Stomach (tissue), 9 donors: ENCODE measurements around the gene TNFRSF21. TPM values are rescaled to one million over a fixed set of nuclear protein-coding genes. Genes with fewer than 3 reads are reported as not detected.

Experiments
- DNase-seq, 2 donors: peaks; one replicate each; pipeline versions ENCODE4 v3.0.0 to v3.0.0-alpha.2; 2013 to 2019
- H3K27ac ChIP-seq, 5 donors: fragments of 200-600 bp in 4 of 5; sonication (generic) in 4 of 5; one replicate each; pipeline ENCODE4 v1.5.1; 2013 to 2019; ENCODE audit warnings: mild to moderate bottlenecking in 1 of 5, moderate library complexity in 1 of 5
- H3K27me3 ChIP-seq, 3 donors: fragments of 200-600 bp; sonication (generic); one replicate each; pipeline ENCODE4 v1.5.1; 2017 to 2019; ENCODE audit warnings: mixed run types in 1 of 3
- H3K36me3 ChIP-seq, 4 donors: fragments of 200-600 bp; sonication (generic); 1 replicate in 3 of 4; 2 replicates in 1 of 4; pipeline ENCODE4 v1.5.1; 2016 to 2019
- H3K4me1 ChIP-seq, 4 donors: fragments of 200-600 bp; sonication (generic); one replicate each; pipeline ENCODE4 v1.5.1; 2016 to 2019
- H3K4me3 ChIP-seq, 4 donors: fragments of 200-600 bp; sonication (generic) in 3 of 4; one replicate each; pipeline ENCODE4 v1.5.1; 2016 to 2019; ENCODE audit warnings: mild to moderate bottlenecking in 1 of 4
- H3K9me3 ChIP-seq, 4 donors: fragments of 200-600 bp; sonication (generic); one replicate each; pipeline ENCODE4 v1.5.1; 2016 to 2019
- EP300 ChIP-seq: sonication (generic); formaldehyde crosslinking; IDR thresholded peaks from one replicate; pipeline ENCODE4 v1.6.1; 2017; ENCODE audit warnings: antibody characterized with exemption
- POLR2A ChIP-seq, 4 donors: fragments of 450-650 bp; IDR thresholded peaks; one replicate each; pipeline ENCODE4 v1.6.1; 2016; ENCODE audit warnings: antibody characterized with exemption in 4 of 4, control low read depth in 2 of 4, mild to moderate bottlenecking in 1 of 4, moderate library complexity in 1 of 4
- POLR2AphosphoS5 ChIP-seq, 3 donors: sonication (generic); formaldehyde crosslinking; IDR thresholded peaks; one replicate each; pipeline ENCODE4 v1.6.1; 2016; ENCODE audit warnings: antibody characterized with exemption in 3 of 3
- WGBS, 5 donors: extraction: QIAGEN DNeasy Blood & Tissue Kit in 3 of 5; methylation state at CpG; one replicate each; pipeline versions ENCODE4 v1.1.5 to v1.1.7; 2013 to 2018; 5-methylcytosine and 5-hydroxymethylcytosine counted together
- intact Hi-C: fragments of 100-400 bp; cut with DNase I; formaldehyde crosslinking; loops from one replicate; pipeline ENCODE4 v1.15.1; 2023; ENCODE audit warnings: low total_unique reads
- polyA plus RNA-seq, 3 donors: library from polyadenylated mRNA; stranded (reverse); fragments of 200-250 nt; gene quantifications; one replicate each; pipeline ENCODE4 v1.2.3, GENCODE V29; 2013
- total RNA-seq, 5 donors: library from RNA; depleted of rRNA; stranded (reverse); fragments of >200 nt; gene quantifications; one replicate each; pipeline versions ENCODE4 v1.1.0 to v1.2.3, GENCODE V29; 2014 to 2016
- TF ChIP-seq, protein P1 (sequence below), 7 experiments: fragments of 450-650 bp in 4 of 7; fragments of 200-600 bp in 3 of 7; sonication (generic) in 3 of 7; IDR thresholded peaks; one replicate each; pipeline ENCODE4 v1.5.1; 2016 to 2019; ENCODE audit warnings: antibody characterized with exemption in 7 of 7, control low read depth in 2 of 7, mild to moderate bottlenecking in 1 of 7
- donor health status: healthy with polysubstance abuse.
- donor health status: Bipolar disorder and iron deficiency.
- donor health status: healthy.

The TNFRSF21 gene
- total and polyA plus RNA-seq, 8 donors, result 24.7 to 112 (median 41.3) TPM

DNA sequence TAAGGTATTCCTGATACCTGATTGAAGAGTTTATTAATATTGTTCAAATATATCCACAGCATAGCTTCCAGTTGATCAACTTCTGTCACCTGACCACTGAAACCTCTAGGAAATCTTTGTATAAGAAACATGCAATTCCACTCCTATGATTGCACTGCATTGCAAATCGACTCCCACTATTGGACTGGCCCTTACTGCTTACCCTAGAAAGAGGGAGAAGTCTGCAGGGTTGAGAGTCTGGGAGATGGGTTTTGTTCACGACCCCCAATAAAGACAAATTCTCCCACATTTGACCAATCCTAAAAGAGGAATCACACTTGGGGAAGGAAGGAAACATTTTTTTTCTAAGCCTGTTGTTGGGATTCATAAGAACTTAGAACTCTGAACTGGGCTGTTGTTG lies 43.7 kb downstream of the TNFRSF21 start:
- intact Hi-C loops, result no loop called here
- peaks cover 0 to 25% (median 7%) of the 10 kb centered on the region in 4 donors for H3K36me3 ChIP-seq
- no peak overlapping the region for H3K4me3 ChIP-seq
- H3K27me3 ChIP-seq, result no peaks in the 10 kb centered on the region
- TF ChIP-seq POLR2AphosphoS5 (IDR thresholded peaks at IDR 0.05) (no peak), EP300 (no peak), POLR2A (IDR thresholded peaks at IDR 0.05) (no peak)
- TF ChIP-seq, protein P1, sequence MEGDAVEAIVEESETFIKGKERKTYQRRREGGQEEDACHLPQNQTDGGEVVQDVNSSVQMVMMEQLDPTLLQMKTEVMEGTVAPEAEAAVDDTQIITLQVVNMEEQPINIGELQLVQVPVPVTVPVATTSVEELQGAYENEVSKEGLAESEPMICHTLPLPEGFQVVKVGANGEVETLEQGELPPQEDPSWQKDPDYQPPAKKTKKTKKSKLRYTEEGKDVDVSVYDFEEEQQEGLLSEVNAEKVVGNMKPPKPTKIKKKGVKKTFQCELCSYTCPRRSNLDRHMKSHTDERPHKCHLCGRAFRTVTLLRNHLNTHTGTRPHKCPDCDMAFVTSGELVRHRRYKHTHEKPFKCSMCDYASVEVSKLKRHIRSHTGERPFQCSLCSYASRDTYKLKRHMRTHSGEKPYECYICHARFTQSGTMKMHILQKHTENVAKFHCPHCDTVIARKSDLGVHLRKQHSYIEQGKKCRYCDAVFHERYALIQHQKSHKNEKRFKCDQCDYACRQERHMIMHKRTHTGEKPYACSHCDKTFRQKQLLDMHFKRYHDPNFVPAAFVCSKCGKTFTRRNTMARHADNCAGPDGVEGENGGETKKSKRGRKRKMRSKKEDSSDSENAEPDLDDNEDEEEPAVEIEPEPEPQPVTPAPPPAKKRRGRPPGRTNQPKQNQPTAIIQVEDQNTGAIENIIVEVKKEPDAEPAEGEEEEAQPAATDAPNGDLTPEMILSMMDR (IDR thresholded peaks at IDR 0.05), result no peak
- 74 to 90% (median 84%) methylated on average over 2 of the region's 2 CpGs for WGBS, 5 donors
- no peak overlapping the region for H3K27ac ChIP-seq
- peaks cover 0 to 56% (median 29%) of the 10 kb centered on the region in 4 donors for H3K4me1 ChIP-seq
- H3K9me3 ChIP-seq, result no peaks in the 10 kb centered on the region
- no peak for DNase-seq

DNA sequence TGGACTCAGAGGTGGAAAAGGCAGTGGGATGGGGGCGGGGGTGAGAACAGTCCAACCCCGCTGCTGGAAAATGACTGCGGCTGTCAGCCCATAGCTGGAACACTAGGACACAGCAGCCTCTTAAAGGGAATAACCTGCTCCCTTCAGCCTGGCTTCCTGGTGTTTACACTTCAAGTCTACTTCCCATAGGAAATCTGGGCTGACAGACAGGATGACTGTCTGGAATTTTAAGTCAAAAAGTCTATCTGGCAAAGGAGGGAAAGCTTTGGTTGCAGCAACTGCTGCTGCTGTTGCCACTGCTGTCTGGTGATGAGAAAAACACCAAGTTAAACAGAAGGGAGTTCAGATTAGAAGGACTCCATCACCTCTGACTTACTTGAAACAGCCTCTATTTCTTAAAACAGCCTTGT lies 44.9 kb downstream of the TNFRSF21 start:
- H3K4me1 ChIP-seq, result peaks cover 0 to 53% (median 24%) of the 10 kb centered on the region in 4 donors
- no peak for TF ChIP-seq POLR2A (IDR thresholded peaks at IDR 0.05)
- TF ChIP-seq POLR2AphosphoS5 (IDR thresholded peaks at IDR 0.05), result no peak
- TF ChIP-seq, protein P1 (IDR thresholded peaks at IDR 0.05), result no peak
- no peak for TF ChIP-seq EP300
- H3K9me3 ChIP-seq, result no peaks in the 10 kb centered on the region
- H3K27ac ChIP-seq, result no peak overlapping the region
- peaks cover 0 to 25% (median 5%) of the 10 kb centered on the region in 4 donors for H3K36me3 ChIP-seq
- no peak overlapping the region for H3K4me3 ChIP-seq
- 72 to 91% (median 80%) methylated on average over 3 of the region's 3 CpGs for WGBS, 5 donors
- intact Hi-C loops, result no loop called here
- H3K27me3 ChIP-seq, result no peaks in the 10 kb centered on the region
- peak in 1 of 2 donors; percentile 14 for DNase-seq

DNA sequence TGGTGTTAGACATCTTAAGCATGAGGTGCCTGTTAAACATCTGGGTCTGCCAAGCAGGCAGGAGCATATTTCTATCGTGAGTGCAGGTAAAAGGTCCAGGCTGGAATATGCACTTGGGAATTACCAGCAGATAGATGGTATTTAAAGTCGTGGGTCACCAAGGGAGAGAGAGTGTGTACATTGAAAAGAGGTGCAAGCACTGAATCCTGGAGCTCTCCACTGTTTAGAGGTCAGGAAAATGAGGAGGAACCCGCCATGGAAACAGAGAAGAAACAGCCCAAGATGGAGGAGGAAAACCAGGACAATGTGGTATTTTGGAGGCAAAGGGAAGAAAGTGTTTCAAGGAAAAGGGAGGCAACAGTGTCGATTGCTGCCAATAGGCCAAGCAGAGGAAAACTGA lies 46.4 kb downstream of the TNFRSF21 start:
- H3K27me3 ChIP-seq, result no peaks in the 10 kb centered on the region
- WGBS, 5 donors, result 78 to 89% (median 80%) methylated on average over 4 of the region's 4 CpGs
- TF ChIP-seq, protein P1 (IDR thresholded peaks at IDR 0.05), result no peak
- TF ChIP-seq POLR2AphosphoS5 (IDR thresholded peaks at IDR 0.05), result no peak
- no peak for TF ChIP-seq EP300
- no peak for TF ChIP-seq POLR2A (IDR thresholded peaks at IDR 0.05)
- DNase-seq, result no peak
- intact Hi-C loops, result no loop called here
- no peaks in the 10 kb centered on the region for H3K9me3 ChIP-seq
- H3K36me3 ChIP-seq, result peaks cover 0 to 36% (median 6%) of the 10 kb centered on the region in 4 donors
- peaks cover 0 to 38% (median 12%) of the 10 kb centered on the region in 4 donors for H3K4me1 ChIP-seq
- no peak overlapping the region for H3K4me3 ChIP-seq
- no peak overlapping the region for H3K27ac ChIP-seq

DNA sequence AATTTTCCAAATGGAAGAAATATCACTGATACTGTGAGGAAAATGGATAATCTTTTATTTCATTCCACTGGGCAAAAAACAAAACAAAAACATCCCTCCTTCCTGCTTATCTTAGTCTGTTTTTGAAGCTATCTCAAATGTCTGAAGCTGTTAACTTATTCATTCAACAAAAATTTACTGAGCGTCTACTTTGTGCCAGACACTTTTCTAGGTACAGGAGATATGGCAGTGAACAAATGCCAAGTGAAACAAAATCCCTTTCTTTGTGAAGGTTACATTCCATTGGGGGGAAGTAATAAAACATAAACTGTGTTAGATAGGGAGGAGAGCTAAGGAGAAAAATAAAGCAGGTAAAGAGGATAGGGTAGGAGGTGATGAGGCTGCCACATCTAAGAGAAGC lies 47.5 kb downstream of the TNFRSF21 start:
- Histone ChIP-seq H3K9me3 (no peaks in the 10 kb centered on the region), H3K4me1 (peaks cover 0 to 37% (median 12%) of the 10 kb centered on the region in 4 donors), H3K27ac (no peak overlapping the region), H3K4me3 (no peak overlapping the region), H3K36me3 (peaks cover 0 to 32% (median 2%) of the 10 kb centered on the region in 4 donors), H3K27me3 (no peaks in the 10 kb centered on the region)
- 31 to 66% (median 35%) methylated on average over 1 of the region's 1 CpG for WGBS, 5 donors
- no peak for DNase-seq
- TF ChIP-seq, protein P1 (IDR thresholded peaks at IDR 0.05), result no peak
- TF ChIP-seq POLR2AphosphoS5 (IDR thresholded peaks at IDR 0.05) (no peak), EP300 (no peak), POLR2A (IDR thresholded peaks at IDR 0.05) (no peak)
- intact Hi-C loops, result no loop called here
